GM13976 (cell line): ENCODE results near the gene LIMS1.

Source experiments
- DNase-seq: peaks from one replicate; pipeline ENCODE4 v3.0.0; 2012; ENCODE audit warnings: low spot score
- in situ Hi-C: fragments of 300-500 bp; cut with MboI; formaldehyde crosslinking; loops from one replicate; pipeline ENCODE4 v1.12.0; 2022; ENCODE audit warnings: low sequenced_read_pairs, mixed read lengths, inconsistent platforms; ENCODE audit not compliant: unreplicated experiment
- TF ChIP-seq, protein P1 (sequence below): IDR thresholded peaks from 2 replicates; pipeline ENCODE4 v1.5.1; 2012; ENCODE audit warnings: borderline replicate concordance, mild to moderate bottlenecking; ENCODE audit not compliant: insufficient read depth; ENCODE audit errors: extremely low read depth, missing control alignments, control extremely low read depth

LIMS1 gene

GRCh38 chr2:108625828-108626195, 91.5 kb downstream of the LIMS1 start:
- in situ Hi-C loops: no loop called here
- TF ChIP-seq, protein P1, sequence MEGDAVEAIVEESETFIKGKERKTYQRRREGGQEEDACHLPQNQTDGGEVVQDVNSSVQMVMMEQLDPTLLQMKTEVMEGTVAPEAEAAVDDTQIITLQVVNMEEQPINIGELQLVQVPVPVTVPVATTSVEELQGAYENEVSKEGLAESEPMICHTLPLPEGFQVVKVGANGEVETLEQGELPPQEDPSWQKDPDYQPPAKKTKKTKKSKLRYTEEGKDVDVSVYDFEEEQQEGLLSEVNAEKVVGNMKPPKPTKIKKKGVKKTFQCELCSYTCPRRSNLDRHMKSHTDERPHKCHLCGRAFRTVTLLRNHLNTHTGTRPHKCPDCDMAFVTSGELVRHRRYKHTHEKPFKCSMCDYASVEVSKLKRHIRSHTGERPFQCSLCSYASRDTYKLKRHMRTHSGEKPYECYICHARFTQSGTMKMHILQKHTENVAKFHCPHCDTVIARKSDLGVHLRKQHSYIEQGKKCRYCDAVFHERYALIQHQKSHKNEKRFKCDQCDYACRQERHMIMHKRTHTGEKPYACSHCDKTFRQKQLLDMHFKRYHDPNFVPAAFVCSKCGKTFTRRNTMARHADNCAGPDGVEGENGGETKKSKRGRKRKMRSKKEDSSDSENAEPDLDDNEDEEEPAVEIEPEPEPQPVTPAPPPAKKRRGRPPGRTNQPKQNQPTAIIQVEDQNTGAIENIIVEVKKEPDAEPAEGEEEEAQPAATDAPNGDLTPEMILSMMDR: no peak

GRCh38 chr2:108626995-108627394, 92.7 kb downstream of the LIMS1 start:
- TF ChIP-seq, protein P1: no peak
- in situ Hi-C loops: no loop called here
- no peak for DNase-seq

More at GRCh38 chr2:108625828-108626195, 91.5 kb downstream of the LIMS1 start:
- DNase-seq: no peak

DNA sequence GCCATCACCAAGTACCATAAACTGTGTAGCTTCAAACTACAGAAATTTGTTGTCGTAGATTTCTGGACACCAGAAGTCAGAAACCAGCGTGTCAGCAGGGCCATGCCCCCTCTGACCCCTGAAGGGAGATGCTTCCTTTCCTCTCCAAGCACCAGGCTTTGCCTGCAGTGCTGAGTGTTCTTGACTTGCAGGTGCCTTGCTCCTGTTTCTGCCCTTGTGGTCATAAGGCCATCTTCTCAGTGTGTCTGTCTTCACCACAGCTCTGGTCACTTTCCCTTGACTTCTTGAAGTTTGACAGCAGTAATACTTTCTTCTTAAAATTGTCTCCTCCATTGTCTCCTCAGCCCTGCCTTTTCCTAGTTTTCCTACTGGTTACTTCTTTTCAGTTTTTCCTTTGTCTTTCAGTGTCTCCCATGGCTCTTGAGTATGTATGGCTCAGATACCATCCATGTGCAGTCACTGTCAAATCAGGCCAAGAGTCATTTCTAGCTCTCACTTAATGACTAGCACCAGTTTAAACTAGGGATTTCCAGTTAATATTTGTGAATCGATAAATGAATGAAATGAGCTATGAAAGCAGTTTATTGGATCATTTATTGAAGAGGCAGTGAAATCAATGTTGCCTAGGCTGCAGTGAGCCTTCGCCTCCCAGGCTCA, 93.8 kb downstream of the LIMS1 start:
- no peak for DNase-seq
- in situ Hi-C loops: no loop called here
- TF ChIP-seq, protein P1: no peak

- TF ChIP-seq, protein P1: no peak
- in situ Hi-C loops: no loop called here
- DNase-seq: no peak
Measured at GRCh38 chr2:108628936-108629335, 94.7 kb downstream of the LIMS1 start.

GRCh38 chr2:108629417-108629816, 95.1 kb downstream of the LIMS1 start:
- DNase-seq: peak; percentile 59
- TF ChIP-seq, protein P1: no peak
- in situ Hi-C loops: no loop called here

- no peak for DNase-seq
- in situ Hi-C loops: no loop called here
- TF ChIP-seq, protein P1: no peak
Measured at GRCh38 chr2:108630567-108631405, 96.5 kb downstream of the LIMS1 start.
